Astrocyte of the spinal cord (primary cell): Measurements from ENCODE around the gene GLIS1.

Experiments
- DNase-seq: peaks from one replicate; pipeline ENCODE4 v3.0.0; 2011; ENCODE audit warnings: low read depth, low spot score
- H3K4me3 ChIP-seq: 2 replicates; pipeline ENCODE4 v1.5.1; 2011; ENCODE audit warnings: low read depth, mild to moderate bottlenecking, low read length, moderate library complexity
- CTCF ChIP-seq: IDR thresholded peaks from 2 replicates; pipeline ENCODE4 v1.5.1; 2012; ENCODE audit warnings: low read depth, mild to moderate bottlenecking, low read length, inconsistent platforms
- in situ Hi-C: cut with HindIII; loops from 2 replicates; pipeline ENCODE4 v1.10.0; 2017; ENCODE audit warnings: low sequenced_read_pairs

The GLIS1 gene

GRCh38 chr1:53467391-53467790 is 271.6 kb downstream of the GLIS1 start:
- DNase-seq = no peak
- TF ChIP-seq CTCF = no peak
- no peak overlapping the region for H3K4me3 ChIP-seq
- in situ Hi-C loops = no loop called here

- in situ Hi-C loops = no loop called here
- TF ChIP-seq CTCF = no peak
- H3K4me3 ChIP-seq = no peak overlapping the region
- no peak for DNase-seq
Observed at GRCh38 chr1:53465023-53465957, 273.7 kb downstream of the GLIS1 start.

- in situ Hi-C loops = no loop called here
- TF ChIP-seq CTCF = no peak
- DNase-seq = no peak
- no peak overlapping the region for H3K4me3 ChIP-seq
Observed at GRCh38 chr1:53463961-53464899, 274.7 kb downstream of the GLIS1 start.

- H3K4me3 ChIP-seq = no peak overlapping the region
- in situ Hi-C loops = no loop called here
- TF ChIP-seq CTCF = no peak
- DNase-seq = no peak
Observed at GRCh38 chr1:53462769-53463501, 276.0 kb downstream of the GLIS1 start.

GRCh38 chr1:53462193-53462592 is 276.8 kb downstream of the GLIS1 start:
- H3K4me3 ChIP-seq = no peak overlapping the region
- DNase-seq = no peak
- no peak for TF ChIP-seq CTCF
- in situ Hi-C loops = no loop called here

- in situ Hi-C loops = no loop called here
Observed at GRCh38 chr1:53461323-53462044, 277.5 kb downstream of the GLIS1 start.

More at GRCh38 chr1:53461323-53462044, 277.5 kb downstream of the GLIS1 start:
- DNase-seq = no peak
- no peak for TF ChIP-seq CTCF
- no peak overlapping the region for H3K4me3 ChIP-seq
